Stimulated activated CD4-positive, alpha-beta T cell treated with anti-CD3 and anti-CD28 coated beads, Interleukin-2, amount 100 ng/mL, for 48 hours (primary cell): ENCODE measurements around the gene RABGAP1L.
A peak's percentile ranks its signal among the peaks of the same experiment; 100 is the strongest.
"Not testable (repeated sequence)": the region's sequence is repeated elsewhere in the genome, so short reads cannot be mapped to it uniquely, and the experiment has no call there.

Experiments used
- DNase-seq, 2 donors: peaks; one replicate each; pipeline ENCODE4 v3.0.0-alpha.2; 2020

RABGAP1L gene

DNA sequence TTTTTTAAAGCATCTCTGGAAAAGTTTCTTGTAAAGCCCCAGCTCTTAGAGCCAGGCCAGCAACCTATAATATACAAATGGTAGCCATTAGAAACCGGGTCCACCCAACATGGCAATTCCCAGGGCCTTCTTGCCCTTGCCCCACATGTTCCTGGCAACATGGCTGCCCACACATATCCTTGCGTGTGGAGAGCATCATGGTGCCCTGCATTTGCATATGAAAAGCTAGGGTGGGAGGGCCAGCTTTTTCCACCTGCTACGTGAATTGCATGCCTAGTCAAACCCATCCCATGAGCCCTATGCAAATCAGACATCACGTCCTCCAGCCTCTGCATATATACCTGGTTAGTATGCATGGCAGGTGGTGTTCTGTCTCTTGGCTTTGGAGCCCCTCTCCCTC is 88.2 kb downstream of the RABGAP1L start:
- DNase-seq = no peak

DNA sequence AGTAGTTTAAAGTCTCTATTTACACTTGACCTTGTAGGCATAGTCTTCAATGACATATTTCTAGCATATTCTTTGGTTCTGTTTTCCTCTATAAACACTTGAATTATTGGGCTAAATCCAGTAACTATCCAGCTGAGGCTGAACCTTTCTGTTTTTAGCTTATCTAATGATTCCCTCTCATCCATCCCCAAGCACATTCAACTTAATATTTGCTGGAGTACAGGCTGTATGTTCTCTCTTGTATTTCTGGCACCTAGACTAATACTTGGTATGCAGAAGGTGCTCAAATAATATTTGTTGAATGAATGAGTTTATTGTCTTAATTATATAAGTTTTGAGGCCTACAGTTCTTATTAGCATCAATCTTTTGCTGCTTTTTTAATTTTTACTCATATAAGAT is 88.7 kb downstream of the RABGAP1L start:
- no peak for DNase-seq

DNA sequence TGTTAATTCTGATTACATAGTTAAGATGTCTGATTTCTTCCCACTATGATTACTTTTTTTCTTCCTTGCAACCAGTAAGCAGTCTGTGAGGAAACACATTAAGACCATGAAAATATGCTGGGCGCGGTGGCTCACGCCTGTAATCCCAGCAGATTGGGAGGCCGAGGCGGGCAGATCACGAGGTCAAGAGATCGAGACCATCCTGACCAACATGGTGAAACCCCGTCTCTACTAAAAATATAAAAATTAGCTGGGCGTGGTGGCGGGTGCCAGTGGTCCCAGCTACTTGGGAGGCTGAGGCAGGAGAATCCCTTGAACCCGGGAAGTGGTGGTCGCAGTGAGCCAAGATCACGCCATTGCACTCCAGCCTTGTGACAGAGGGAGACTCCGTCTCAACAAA is 97.1 kb downstream of the RABGAP1L start:
- not testable (repeated sequence) for DNase-seq

DNA sequence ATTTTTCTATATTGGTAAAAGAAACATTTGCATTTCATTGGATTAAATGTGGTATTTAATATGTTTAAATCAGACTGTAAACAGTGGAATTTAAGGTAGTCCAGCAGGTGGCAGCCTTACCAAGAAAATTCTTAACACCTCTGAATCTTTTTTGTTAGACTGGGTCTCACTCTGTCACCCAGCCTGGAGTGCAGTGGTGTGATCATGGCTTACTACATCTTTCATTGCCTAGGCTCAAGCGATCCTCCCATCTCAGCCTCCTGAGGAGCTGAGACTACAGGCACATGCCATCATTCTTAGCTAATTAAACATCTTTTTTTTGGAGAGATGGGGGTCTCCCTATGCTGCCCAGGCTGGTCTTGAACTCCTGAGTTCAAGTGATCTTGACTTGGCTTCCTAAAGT is 98.8 kb downstream of the RABGAP1L start:
- DNase-seq = peak; percentile 26 to 34

DNA sequence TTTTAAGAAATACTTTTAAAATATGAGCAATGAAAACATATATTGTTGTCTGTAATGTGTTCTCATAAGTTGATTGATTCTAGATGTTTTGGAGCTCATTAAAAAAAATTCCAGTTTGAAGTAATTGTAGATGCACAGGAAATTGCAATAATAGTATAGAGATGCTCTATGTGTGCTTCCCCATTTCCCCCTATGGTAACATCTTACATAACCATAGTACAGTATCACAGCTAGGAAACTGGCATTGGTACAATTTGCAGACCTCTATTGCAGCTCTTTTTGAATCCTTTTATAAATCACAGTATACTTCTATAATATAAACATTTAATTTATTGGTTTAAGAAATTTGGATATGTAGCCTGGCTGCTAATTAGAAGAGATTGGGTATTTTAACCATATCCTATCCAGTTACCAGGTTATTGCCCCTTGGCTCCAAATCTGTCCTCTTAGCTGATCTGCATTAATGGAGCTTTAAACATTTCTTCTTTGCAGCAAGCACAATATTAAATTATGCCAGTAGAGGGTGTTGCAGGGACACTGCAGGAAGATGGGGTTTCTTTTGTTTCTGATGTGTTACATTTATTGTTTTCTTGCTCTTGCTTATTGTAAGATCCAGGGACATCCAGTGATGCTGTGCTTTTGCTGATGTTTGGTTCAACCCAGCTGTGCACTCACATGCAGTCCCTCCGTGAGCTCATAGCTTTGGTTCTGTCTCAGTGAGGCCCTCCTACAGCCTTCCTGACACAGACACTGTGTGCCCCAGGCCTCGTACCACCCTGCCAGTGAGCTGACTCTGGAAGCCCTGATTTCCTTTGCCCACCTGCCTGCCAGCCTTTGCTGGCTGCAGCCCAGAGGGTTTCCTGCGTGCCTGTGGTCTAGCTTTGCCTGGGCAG is 103.3 kb downstream of the RABGAP1L start:
- DNase-seq = no peak

DNA sequence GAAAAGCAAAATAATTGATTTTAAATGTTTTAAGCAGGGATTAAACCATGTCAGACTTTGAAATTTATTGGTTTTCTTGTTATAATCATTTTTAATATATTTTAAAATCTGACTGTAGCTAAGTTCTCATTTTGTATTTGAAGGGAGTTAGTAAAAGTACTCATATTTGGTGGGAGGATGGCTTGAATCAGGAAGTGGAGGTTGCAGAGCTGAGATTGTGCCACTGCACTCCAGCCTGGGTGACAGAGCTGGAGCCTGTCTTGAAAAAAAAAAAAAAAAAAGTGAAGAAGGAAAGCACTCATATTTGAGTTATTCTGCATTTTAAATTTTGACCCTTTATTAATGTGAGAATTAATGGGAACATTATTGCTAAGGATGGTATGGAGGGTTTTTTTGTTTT is 106.0 kb downstream of the RABGAP1L start:
- no peak for DNase-seq

DNA sequence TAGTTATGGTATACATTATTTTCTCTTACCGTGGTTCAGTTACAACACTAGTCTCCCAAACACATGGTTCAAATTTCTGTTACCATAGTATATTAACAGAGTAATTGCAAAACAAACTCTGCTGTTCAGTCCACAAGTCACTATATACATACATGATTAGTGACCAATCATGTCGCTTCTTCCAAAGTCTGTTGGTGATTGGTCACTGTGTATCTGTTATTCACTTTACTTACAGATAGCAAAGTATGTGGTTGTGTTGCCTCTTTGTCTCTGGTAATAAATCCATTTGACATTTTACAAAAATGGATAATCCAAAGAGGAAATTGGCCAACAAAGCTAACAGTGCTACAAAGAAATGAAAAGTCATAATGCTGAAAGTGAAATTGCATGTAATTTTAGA is 107.2 kb downstream of the RABGAP1L start:
- DNase-seq = no peak

DNA sequence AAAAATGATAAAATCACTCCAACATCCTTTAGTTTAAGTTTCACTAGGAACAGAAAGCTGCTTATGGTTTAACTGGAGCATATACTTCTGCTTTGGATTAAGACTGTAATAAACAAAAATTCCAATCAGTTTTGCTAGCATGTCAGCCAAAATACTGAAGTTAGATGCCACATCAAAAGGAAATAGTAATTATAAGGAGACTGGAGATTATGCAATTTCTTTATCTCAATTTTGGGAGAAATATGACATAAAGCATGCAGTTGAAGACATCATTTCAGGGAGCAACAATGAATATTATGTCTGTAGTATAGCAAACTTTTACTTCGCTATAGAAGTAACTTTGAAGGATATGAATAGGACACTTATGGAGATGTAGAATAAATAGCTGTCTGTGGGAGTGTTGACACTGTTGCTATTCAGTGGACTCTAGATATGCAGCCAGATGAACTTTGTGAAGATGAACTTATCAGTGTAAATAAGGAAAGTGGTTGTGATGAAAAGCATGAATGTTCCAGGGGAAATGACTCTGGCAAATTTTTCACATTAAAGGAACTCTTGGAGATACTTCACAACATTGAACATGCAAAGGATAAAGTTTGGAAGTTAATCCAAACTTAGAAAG is 107.8 kb downstream of the RABGAP1L start:
- no peak for DNase-seq

DNA sequence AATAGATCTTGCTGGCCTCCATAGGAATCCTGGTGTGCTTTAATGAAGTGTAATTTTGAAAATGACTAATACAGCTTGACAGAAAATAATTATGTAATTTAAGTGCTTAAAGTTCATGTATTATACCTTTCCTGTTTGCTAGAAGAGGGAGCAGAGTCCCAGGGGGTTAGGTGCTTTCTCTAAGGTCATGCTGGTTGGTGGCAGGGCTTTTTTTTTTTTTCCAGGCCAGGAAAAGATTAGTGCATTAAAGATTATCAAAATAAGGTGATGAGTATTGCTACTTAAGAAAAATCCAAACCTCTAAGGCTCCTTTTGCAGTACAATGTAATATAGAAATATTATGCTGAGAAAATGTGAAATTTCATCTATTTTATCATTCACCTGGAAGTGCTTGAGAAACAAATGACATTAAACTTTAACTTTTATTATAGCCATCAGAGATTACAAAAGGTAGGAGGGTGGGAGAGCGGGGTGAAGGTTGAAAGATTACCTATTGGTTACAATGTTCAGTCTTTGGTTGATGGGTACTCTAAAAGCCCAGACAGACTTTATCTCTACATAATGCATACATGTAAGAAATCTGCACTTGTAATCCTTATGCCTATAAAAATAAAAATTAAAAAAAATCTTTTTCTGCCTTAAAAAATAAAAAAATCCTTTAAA is 110.8 kb downstream of the RABGAP1L start:
- no peak for DNase-seq

DNA sequence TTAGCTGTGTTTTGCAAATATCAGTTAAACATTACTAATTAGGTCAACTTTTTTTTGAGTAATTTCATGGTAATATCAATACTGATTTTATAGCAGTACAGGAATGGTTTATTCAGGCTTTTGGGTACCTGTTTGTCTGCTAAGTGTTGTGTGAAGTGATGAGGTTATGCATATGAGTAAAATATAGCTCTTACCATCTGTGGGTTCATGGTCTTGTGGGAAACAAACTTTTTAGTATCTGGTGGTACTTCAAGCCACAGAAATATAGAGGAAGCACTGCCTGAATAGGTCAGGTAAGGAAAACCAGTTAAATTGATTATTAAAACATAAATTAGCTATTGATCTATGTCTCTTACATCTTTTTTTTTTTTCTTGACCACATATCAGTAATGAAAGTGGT is 113.9 kb downstream of the RABGAP1L start:
- no peak for DNase-seq

DNA sequence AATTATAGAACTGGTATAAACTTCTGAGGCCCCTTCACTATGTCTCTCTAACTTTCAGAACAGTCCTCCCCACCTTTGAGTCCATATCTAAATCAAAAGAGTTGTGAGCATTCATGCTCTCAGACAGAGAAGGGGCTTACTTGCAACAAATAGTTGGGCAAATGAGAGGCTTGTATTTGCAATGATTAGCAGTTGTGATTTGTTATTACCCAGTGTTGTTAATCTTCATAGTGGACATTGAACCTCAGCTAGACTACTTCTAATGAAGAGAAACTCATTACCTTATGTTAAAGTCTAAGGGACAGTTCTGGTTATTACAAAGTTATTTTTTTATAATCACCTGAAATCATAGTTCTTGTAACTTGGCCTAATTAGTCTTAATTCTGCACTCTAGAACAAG is 114.5 kb downstream of the RABGAP1L start:
- DNase-seq = no peak

DNA sequence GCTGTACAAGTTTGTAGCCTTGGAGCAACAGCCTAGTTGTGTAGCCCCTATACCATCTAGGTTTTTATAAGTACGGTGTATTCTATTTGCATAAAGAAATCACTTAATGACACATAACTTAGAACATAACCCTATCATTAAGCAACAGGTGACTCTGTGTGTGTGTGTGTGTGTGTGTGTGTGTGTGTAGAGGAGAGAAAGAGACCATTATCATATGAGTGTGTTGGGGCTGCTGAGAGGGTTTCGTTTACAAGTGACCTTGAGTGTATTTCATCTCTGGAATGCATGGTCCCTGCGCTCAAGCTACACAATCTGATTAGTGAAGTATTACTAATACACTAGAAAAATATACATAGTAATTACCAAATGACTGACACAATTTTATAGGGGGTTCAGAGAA is 115.1 kb downstream of the RABGAP1L start:
- no peak for DNase-seq

DNA sequence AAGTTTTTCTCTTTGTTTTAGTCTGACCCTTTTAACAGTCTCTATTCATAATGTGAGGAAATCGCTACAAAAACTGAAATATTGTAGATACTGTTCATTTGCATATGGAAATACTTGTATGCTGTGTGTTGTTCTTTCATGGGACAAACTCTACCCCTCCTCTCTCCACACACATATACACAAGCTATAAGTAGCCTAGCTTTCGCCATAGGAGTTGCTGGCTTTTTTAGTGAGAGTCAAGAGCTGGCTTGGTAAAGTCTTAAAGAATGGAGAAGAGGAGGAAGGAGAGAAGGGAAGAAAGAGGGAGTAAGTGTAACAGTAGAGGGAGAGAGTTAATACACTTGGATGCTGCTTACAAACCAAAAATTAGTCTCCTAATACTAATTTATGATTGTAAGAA is 115.6 kb downstream of the RABGAP1L start:
- no peak for DNase-seq

DNA sequence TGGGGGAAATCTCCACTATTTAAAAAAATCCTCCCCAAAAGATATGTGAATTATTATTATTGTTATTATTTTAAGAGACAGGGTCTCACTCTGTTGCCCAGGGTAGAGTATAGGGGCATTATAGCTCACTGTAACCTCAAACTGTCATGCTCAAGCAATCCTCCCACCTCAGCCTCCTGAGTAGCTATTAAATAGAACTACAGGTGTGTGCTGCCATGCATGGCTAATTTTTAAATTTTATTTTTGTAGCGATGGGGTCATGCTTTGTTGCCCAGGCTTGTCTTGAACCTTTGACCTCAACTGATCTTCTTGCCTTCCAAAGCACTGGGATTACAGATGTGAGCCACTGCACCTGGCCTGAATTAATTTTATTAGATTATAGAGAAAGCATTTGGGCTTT is 116.8 kb downstream of the RABGAP1L start:
- no peak for DNase-seq

DNA sequence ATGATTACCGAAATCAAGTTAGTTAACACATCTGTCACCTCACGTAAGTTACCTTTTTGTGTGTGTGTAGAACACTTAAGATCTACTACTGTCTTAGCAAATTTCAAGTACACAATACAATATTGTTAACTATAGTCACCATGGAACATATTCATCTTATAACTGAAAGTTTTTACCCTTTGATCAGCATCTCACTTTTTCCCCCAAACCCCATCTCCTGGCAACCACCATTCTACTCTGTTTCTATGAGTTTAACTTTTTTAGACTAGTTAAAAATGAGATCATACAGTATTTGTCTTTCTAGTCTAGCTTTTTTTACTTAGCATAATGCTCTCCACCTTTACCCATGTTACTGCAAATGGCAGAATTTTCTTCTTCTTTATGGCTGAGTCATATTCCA is 124.7 kb downstream of the RABGAP1L start:
- no peak for DNase-seq

DNA sequence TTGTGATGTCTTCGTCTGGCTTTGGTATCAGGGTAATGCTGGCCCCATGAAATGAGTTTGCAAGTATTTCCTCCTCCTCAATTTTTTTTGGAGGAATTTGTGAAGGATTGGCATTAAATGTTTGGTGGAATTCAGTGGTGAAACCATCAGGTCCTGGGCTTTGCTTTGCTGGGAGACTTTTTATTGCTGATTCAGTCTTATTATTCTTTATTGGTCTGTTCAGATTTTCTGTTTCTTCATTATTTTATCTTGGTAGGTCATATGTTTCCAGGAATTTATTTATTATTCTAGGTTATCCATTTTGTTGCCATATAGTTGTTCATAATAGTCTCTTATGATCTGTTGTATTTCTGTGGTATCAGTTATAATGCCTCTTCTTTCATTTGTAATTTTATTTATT is 126.7 kb downstream of the RABGAP1L start:
- DNase-seq = no peak

DNA sequence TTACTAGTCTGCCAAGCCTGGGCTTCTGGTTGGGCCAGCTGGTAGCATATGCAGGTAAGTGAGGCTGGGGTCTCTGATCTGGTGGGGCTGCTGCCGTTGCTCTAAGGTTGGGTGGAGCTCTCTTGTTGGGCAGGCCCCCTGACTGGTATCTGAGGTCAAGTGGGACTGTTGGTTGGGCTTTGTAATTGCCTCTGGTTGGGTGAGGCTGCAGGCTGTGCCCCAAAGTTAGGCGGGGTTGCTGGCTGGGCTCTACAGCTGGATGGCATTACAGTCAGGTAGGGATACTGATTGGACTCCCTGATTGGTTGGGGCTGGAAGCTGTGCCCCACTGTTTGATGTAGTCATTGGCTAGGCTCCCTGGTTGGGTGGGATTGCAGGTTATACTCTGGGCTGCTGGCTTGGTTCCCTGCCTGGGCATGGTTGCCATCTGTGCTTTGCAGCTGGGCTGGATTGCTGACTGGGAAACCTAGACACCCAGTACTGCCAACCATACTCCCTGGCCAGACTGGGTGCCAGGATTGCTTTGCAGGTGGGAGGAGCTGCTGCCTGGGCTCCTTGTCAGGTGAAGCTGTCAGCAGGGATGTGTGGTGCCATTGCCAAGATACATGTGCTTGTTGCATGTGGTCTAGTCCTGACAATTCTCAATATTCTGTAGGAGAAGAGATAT is 130.5 kb downstream of the RABGAP1L start:
- no peak for DNase-seq

DNA sequence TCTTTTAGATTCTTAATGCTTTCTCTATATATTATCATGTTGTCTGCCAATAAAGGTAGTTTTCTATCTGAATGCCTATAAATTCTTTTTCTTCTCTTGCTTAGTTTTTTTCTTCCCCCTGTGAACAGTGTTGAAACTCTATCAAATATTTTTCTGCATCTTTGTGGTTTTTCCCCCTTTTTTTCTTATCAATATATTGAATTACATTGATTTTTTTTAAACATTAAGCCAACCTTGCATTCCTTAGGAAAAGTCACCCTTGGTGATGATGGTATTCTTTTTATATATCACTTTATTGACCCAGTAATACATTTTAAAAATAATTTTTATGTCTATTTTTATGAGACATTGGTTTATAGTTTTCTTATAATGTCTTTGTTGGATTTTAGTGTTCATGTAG is 131.7 kb downstream of the RABGAP1L start:
- no peak for DNase-seq

DNA sequence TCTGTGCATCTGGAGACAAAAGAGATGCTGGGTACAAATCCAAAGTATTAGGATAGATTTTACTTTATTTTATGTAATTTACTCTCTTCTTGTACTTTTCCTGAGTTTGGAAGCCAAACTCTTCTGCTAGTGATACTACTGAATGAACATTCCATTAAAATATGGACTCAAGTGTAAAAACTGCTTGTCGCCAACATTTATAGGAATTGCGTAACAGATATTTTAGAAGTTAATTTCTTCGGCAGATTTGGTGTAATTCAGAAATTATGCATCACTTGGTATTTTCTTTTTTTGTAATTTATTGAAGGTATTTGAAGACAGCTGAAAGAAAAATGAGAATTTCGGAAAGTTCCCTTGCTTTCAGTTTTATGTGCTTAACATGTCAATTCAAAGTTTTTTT is 137.0 kb downstream of the RABGAP1L start:
- DNase-seq = no peak

DNA sequence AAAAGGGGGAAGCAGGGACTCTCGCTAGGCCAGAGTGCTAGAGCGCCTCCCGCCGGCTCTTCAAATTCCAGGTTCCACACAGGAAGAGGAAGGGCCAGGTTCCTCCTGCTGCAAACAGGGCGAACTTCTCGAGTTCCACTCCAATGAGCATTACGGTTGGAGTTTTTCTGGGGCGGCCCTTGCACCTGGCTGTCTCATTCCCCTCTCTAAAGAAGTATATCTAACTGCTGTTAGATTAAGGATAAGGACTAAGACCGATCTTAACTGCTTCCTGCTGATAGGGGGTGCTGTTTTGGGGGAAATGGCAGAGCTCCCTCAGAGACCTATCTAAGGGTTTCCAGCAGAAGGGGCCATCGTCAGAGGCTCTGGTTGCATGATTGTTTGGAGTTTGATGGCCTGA is 138.0 kb downstream of the RABGAP1L start:
- DNase-seq = no peak

DNA sequence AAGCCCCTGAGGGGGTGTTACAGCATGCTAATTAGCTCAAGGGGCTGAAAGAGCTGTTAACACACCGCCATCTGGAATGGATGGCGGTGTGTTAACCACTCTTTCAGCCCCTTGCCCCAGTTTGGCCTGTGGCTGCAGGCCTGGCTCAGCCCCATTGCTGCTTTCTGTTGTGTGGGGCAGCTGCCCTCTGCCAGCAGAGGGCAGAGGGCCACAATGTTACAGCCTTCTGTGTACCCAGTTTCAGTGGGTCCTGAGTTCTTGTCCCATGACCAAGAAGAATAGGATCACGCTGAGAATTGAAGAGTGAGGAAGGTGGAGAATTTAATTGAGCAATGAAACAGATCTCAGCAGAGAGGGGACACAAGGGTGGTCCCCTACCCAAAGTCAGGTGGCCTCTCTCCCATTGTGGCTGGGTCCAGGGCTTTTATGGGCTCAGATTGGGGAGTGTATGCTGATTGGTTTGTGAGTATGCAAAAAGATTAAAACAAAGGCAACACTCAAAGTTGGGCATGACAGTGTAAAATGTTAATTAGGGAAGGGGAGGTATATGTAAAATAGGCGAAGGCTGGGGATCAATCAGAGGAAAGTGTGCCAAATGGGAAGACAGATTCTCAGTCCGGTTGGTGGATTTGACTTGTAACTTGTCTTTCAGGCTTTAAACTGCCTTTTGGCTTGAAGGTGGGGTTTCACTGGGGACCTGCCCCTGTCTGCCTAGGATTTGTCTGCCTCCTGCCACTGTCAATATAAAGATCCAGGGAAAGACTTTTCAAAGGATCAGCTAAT is 142.2 kb downstream of the RABGAP1L start:
- no peak for DNase-seq

DNA sequence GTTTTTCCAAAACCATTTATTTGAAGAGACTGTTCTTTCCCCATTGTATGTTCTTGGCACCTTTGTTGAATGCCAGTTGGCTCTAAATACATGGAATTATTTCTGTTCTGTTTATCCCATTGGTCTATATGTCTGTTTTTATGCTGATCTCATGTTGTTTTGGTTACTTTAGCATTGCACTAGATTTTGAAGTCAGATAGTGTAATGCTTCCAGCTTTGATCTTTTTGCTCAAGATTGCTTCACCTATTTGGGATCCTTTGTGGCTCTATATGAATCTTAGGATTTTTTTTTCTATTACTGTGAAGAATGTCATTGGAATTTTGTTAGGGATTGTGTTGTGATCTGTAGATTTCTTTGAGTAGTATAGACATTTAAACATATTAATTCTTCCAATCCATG is 149.3 kb downstream of the RABGAP1L start:
- no peak for DNase-seq

DNA sequence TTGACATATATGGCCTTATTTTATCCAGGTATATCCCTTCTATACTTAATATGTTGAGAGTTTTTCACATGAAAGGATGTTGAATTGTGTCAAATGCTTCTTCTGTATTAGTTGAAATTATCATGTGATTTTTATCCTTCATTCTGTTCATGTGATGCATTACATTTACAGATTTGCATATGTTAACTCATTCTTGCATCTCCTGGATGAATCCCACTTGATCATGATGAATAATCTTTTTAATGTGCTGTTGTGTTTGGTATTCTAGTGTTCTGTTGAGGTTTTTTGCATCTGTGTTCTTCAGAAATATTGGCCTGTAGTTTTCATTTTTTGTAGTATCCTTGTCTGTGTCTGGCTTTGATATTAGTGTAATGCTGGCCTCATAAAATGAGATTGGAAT is 150.2 kb downstream of the RABGAP1L start:
- no peak for DNase-seq
